Brain pericyte (primary cell): ENCODE measurements around the gene MBOAT7.
"Not testable (repeated sequence)": the region's sequence is repeated elsewhere in the genome, so short reads cannot be mapped to it uniquely, and the experiment has no call there.

Source experiments
- DNase-seq: peaks from one replicate; pipeline ENCODE4 v3.0.0-alpha.2; 2012; ENCODE audit warnings: low read depth, low spot score

The MBOAT7 gene

GRCh38 chr19:54189145-54189734 is at the start of gene MBOAT7:
TSS of gene MBOAT7 (minus strand) at chr19:54189580. CDS start at chr19:54188508, 1,072 bp downstream.
- DNase-seq = no peak

GRCh38 chr19:54233941-54234340 is 44.6 kb upstream of the MBOAT7 start:
- DNase-seq = no peak

GRCh38 chr19:54231077-54231931 is 41.9 kb upstream of the MBOAT7 start:
- peak; percentile 17 for DNase-seq

GRCh38 chr19:54230031-54230430 is 40.7 kb upstream of the MBOAT7 start:
- no peak for DNase-seq

GRCh38 chr19:54229146-54229545 is 39.8 kb upstream of the MBOAT7 start:
- no peak for DNase-seq

GRCh38 chr19:54224619-54225018 is 35.2 kb upstream of the MBOAT7 start:
- DNase-seq = not testable (repeated sequence)

GRCh38 chr19:54223937-54224281 is 34.5 kb upstream of the MBOAT7 start:
- DNase-seq = not testable (repeated sequence)

GRCh38 chr19:54223277-54223936 is 34.0 kb upstream of the MBOAT7 start:
- DNase-seq = not testable (repeated sequence)

- DNase-seq = not testable (repeated sequence)
Observed at GRCh38 chr19:54222474-54223276, 33.3 kb upstream of the MBOAT7 start, which contains the start of gene LILRB3. TSS of gene LILRB3 (minus strand) at chr19:54223007. CDS start at chr19:54222976, 31 bp downstream.

GRCh38 chr19:54221947-54222346 is 32.6 kb upstream of the MBOAT7 start:
- DNase-seq = not testable (repeated sequence)

- not testable (repeated sequence) for DNase-seq
Observed at GRCh38 chr19:54219702-54220101, 30.3 kb upstream of the MBOAT7 start.

- DNase-seq = no peak
Observed at GRCh38 chr19:54218960-54219661, 29.7 kb upstream of the MBOAT7 start.

- DNase-seq = no peak
Observed at GRCh38 chr19:54218259-54218658, 28.9 kb upstream of the MBOAT7 start.

- DNase-seq = not testable (repeated sequence)
Observed at GRCh38 chr19:54217517-54218247, 28.3 kb upstream of the MBOAT7 start.

GRCh38 chr19:54216869-54217268 is 27.5 kb upstream of the MBOAT7 start:
- DNase-seq = no peak

GRCh38 chr19:54214734-54215133 is 25.4 kb upstream of the MBOAT7 start:
- not testable (repeated sequence) for DNase-seq

GRCh38 chr19:54214217-54214616 is 24.8 kb upstream of the MBOAT7 start:
- not testable (repeated sequence) for DNase-seq

GRCh38 chr19:54211235-54211634 is 21.9 kb upstream of the MBOAT7 start:
- no peak for DNase-seq

- peak; percentile 86 for DNase-seq
Observed at GRCh38 chr19:54209811-54210494, 20.6 kb upstream of the MBOAT7 start.
